Transverse colon (tissue), 4 donors: ENCODE measurements around the gene UGT3A2. TPM values are rescaled to one million over a fixed set of nuclear protein-coding genes. Genes with fewer than 3 reads are reported as not detected.
"Not testable (repeated sequence)": the region's sequence is repeated elsewhere in the genome, so short reads cannot be mapped to it uniquely, and the experiment has no call there.

ENCODE experiments used
- DNase-seq: peaks from one replicate; pipeline ENCODE4 v3.0.0-alpha.2; 2019
- H3K27ac ChIP-seq, 4 donors: fragments of 200-600 bp; sonication (generic); 2 replicates each; pipeline ENCODE4 v1.5.1; 2016 to 2018; ENCODE audit warnings: inconsistent platforms in 4 of 4
- H3K27me3 ChIP-seq: fragments of 200-600 bp; sonication (generic); 2 replicates; pipeline ENCODE4 v1.5.1; 2017; ENCODE audit warnings: inconsistent platforms
- H3K36me3 ChIP-seq, 4 donors: fragments of 200-600 bp; sonication (generic); 2 replicates each; pipeline ENCODE4 v1.5.1; 2017 to 2019; ENCODE audit warnings: inconsistent platforms in 4 of 4
- H3K4me1 ChIP-seq, 4 donors: fragments of 200-600 bp; sonication (generic); 2 replicates each; pipeline ENCODE4 v1.5.1; 2017 to 2020; ENCODE audit warnings: inconsistent platforms in 4 of 4
- H3K4me3 ChIP-seq, 4 donors: fragments of 200-600 bp; sonication (generic); 1 replicate in 1 of 4; 2 replicates in 3 of 4; pipeline versions ENCODE4 v1.5.1 to v1.6.1; 2017 to 2019; ENCODE audit warnings: inconsistent platforms in 4 of 4
- H3K9me3 ChIP-seq, 2 donors: fragments of 200-600 bp; sonication (generic); 2 replicates each; pipeline ENCODE4 v1.5.1; 2017 to 2019; ENCODE audit warnings: inconsistent platforms in 2 of 2
- CTCF ChIP-seq, 5 experiments: fragments of 200-600 bp in 3 of 5; fragments of 450-650 bp in 2 of 5; sonication (generic) in 3 of 5; IDR thresholded peaks; 1 replicate in 2 of 5; 2 replicates in 3 of 5; pipeline ENCODE4 v1.5.1; 2016 to 2017; ENCODE audit warnings: antibody characterized with exemption in 5 of 5, inconsistent platforms in 3 of 5, mild to moderate bottlenecking in 2 of 5, moderate library complexity in 1 of 5
- EP300 ChIP-seq: sonication (generic); formaldehyde crosslinking; IDR thresholded peaks from one replicate; pipeline ENCODE4 v1.6.1; 2017; ENCODE audit warnings: antibody characterized with exemption, low read depth
- POLR2A ChIP-seq: fragments of 450-650 bp; IDR thresholded peaks from one replicate; pipeline ENCODE4 v1.6.1; 2016; ENCODE audit warnings: antibody characterized with exemption, mild to moderate bottlenecking, moderate library complexity
- POLR2AphosphoS5 ChIP-seq, 3 donors: sonication (generic); formaldehyde crosslinking; IDR thresholded peaks; one replicate each; pipeline ENCODE4 v1.6.1; 2016; ENCODE audit warnings: antibody characterized with exemption in 3 of 3
- WGBS, 2 donors: methylation state at CpG; one replicate each; pipeline ENCODE4 v1.1.5; 2018; ENCODE audit warnings: low coverage in 1 of 2; 5-methylcytosine and 5-hydroxymethylcytosine counted together
- in situ Hi-C, 4 donors: fragments of 200-750 bp; cut with MboI; loops; one replicate each; pipeline versions ENCODE4 v1.15.0 to v1.15.1; 2017; ENCODE audit warnings: low sequenced_read_pairs in 3 of 4, low pct_ligation_motif_present in 1 of 4, low pct_unique_long_range_greater_than_20kb in 1 of 4
- intact Hi-C: fragments of 100-400 bp; cut with DNase I; formaldehyde crosslinking; loops from one replicate; pipeline ENCODE4 v1.15.1; 2023; ENCODE audit warnings: low total_unique reads
- total RNA-seq, 4 donors: library from RNA; depleted of rRNA; stranded (reverse); fragments of >200 nt; gene quantifications; one replicate each; pipeline ENCODE4 v1.1.0, GENCODE V29; 2016

The UGT3A2 gene
- total RNA-seq, 4 donors from 2014 or later: 0.48 TPM; not detected in 3

- no peaks in the 10 kb centered on the region for H3K27me3 ChIP-seq
- H3K36me3 ChIP-seq: no peaks in the 10 kb centered on the region
- in situ Hi-C loops (no loop called here), intact Hi-C loops (no loop called here)
- DNase-seq: no peak
- no peak overlapping the region for H3K27ac ChIP-seq
- TF ChIP-seq POLR2AphosphoS5 (IDR thresholded peaks at IDR 0.05) (no peak), CTCF (IDR thresholded peaks at IDR 0.05) (no peak), POLR2A (no peak), EP300 (no peak)
- no peaks in the 10 kb centered on the region for H3K4me1 ChIP-seq
- H3K9me3 ChIP-seq: no peaks in the 10 kb centered on the region
- no peak overlapping the region for H3K4me3 ChIP-seq
Observed at GRCh38 chr5:36041537-36041845, 25.2 kb downstream of the UGT3A2 start.

- Histone ChIP-seq H3K9me3 (no peaks in the 10 kb centered on the region), H3K4me3 (no peak overlapping the region), H3K36me3 (no peaks in the 10 kb centered on the region), H3K27me3 (no peaks in the 10 kb centered on the region), H3K4me1 (no peaks in the 10 kb centered on the region), H3K27ac (no peak overlapping the region)
- WGBS, 2 donors: 51% methylated on average over 3 of the region's 3 CpGs; no CpG with 5 or more reads in 1 of the 2 donors
- in situ Hi-C loops (no loop called here), intact Hi-C loops (no loop called here)
- TF ChIP-seq EP300 (no peak), POLR2AphosphoS5 (IDR thresholded peaks at IDR 0.05) (no peak), POLR2A (no peak), CTCF (IDR thresholded peaks at IDR 0.05) (no peak)
- no peak for DNase-seq
Observed at GRCh38 chr5:36040651-36041536, 25.8 kb downstream of the UGT3A2 start.

- Histone ChIP-seq H3K27me3 (no peaks in the 10 kb centered on the region), H3K4me1 (no peaks in the 10 kb centered on the region), H3K9me3 (no peaks in the 10 kb centered on the region), H3K36me3 (no peaks in the 10 kb centered on the region), H3K4me3 (no peak overlapping the region), H3K27ac (no peak overlapping the region)
- no peak for DNase-seq
- 83 to 95% methylated on average over 1 to 13 of the region's 13 CpGs for WGBS, 2 donors
- no peak for TF ChIP-seq EP300
- no peak for TF ChIP-seq POLR2AphosphoS5 (IDR thresholded peaks at IDR 0.05)
- in situ Hi-C loops: no loop called here
- intact Hi-C loops: no loop called here
Observed at GRCh38 chr5:36035696-36036095, 31.0 kb downstream of the UGT3A2 start.

- H3K9me3 ChIP-seq, H3K27ac ChIP-seq, DNase-seq, H3K36me3 ChIP-seq, intact Hi-C loops, H3K27me3 ChIP-seq, in situ Hi-C loops, H3K4me1 ChIP-seq, H3K4me3 ChIP-seq: not testable (repeated sequence)
- 39% methylated on average over 3 of the region's 3 CpGs; no CpG with 5 or more reads in 1 of the 2 donors for WGBS, 2 donors
Observed at GRCh38 chr5:36034536-36035134, 32.0 kb downstream of the UGT3A2 start.

- Histone ChIP-seq H3K4me3 (no peak overlapping the region), H3K4me1 (no peaks in the 10 kb centered on the region), H3K27ac (no peak overlapping the region), H3K9me3 (no peaks in the 10 kb centered on the region), H3K27me3 (no peaks in the 10 kb centered on the region), H3K36me3 (no peaks in the 10 kb centered on the region)
- DNase-seq: no peak
- 69% methylated on average over 1 of the region's 1 CpG; no CpG with 5 or more reads in 1 of the 2 donors for WGBS, 2 donors
- TF ChIP-seq POLR2AphosphoS5 (IDR thresholded peaks at IDR 0.05) (no peak), CTCF (IDR thresholded peaks at IDR 0.05) (no peak), POLR2A (no peak), EP300 (no peak)
- intact Hi-C loops (no loop called here), in situ Hi-C loops (no loop called here)
Observed at GRCh38 chr5:36033486-36033885, 33.2 kb downstream of the UGT3A2 start.
